ENCODE data around the gene POLR2B.
"Not testable (repeated sequence)": the region's sequence is repeated elsewhere in the genome, so short reads cannot be mapped to it uniquely, and the experiment has no call there.

POLR2B gene

GRCh38 chr4:57053508-57053907 lies 74.8 kb downstream of the POLR2B start:
- no peak for DNase-seq (ENCODE audit: low read depth)

GRCh38 chr4:57055886-57056285 lies 77.2 kb downstream of the POLR2B start:
- DNase-seq (ENCODE audit: low read depth): no peak

DNA sequence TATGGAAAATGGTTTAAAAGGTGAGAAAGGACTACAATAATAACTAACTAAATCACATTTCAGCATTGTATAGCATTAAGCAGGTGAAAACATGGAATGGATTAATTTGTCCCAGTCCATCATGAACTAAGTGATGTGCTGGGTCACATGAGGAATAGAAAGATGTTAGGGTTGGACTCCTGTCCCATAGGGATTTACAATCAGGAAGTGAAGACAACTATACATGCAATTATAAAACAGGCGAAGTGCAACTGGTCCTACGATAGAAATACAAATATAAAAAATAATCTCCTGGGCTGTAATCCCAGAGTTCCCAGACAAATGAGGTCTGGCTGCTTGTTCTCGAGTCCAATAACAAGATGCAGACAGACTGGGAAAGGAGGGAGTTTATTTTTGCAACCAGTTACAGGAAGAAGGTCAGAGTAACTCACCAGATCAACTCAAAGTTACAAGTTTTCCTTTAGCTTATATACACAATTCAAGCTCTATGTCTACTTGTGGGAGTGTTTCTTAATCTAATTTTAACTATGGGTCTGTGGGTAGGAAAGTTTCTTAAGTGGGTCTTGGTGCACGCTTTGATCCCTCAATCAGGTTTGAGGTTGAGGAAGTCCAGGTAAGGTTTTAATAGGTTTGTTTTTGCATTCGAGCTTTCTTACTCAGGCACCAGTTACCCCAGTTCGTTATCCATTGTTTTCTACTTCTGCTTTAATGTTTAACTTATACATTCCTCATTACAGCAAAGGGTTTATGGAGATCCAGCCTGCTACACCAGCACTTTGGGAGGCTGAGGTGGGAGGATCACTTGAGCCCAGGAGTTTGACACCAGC lies 81.4 kb downstream of the POLR2B start:
- DNase-seq (ENCODE audit: low read depth): no peak

DNA sequence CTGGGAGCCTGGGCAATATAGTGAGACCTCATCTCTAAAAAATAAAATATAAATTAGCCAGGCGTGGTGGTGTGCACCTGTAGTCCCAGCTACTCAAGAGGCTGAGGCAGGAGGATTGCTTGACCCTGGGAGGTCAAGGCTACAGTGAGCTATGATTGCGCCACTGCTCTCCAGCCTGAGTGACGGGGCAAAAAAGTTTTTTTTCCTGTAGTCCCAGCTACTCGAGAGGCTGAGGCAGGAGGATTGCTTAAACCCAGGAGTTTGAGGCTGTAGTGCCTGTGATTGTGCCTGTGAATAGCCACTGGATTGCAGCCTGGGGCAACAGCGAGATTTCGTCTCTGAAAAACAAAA lies 82.0 kb downstream of the POLR2B start:
- not testable (repeated sequence) for DNase-seq (ENCODE audit: low read depth)

- DNase-seq (ENCODE audit: low read depth): no peak
Measured at GRCh38 chr4:57061395-57061794, 82.7 kb downstream of the POLR2B start.

DNA sequence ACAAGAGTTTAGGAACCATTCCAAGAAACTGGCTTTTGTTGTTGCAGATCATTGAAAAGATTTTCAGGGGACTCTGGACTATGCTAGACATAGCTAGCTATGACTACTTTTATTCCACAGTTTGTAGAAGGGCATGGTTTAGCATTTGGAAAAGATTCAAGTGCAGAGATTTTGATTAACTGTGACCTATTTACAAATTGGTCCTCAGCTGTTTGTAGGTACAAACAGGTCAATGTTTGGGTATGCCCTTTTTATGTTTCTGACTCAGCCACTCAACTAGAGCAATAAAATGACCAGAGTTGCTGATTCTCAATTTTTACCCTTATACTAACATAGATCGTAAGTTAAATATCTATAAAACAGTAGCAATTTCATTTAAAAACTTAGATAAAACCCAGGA lies 84.8 kb downstream of the POLR2B start:
- no peak for DNase-seq (ENCODE audit: low read depth)

DNA sequence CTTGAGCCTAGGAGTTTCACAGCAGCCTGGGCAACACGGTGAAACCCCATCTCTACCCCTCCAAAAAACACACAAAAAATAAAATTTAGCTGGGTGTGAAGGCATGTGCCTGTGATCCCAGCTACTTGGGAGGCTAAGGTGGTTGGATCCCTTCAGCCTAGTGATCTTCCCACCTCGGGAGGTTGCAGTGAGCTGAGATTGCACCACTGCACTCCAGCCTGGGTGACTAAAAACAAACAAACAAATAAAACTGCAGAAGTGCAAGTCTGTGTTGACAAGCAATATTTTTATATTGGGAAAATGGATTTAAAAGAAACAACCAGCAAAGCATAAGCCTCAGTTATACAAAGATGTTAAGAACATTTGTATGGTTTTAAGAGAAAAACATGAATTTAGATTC lies 85.4 kb downstream of the POLR2B start:
- no peak for DNase-seq (ENCODE audit: low read depth)

DNA sequence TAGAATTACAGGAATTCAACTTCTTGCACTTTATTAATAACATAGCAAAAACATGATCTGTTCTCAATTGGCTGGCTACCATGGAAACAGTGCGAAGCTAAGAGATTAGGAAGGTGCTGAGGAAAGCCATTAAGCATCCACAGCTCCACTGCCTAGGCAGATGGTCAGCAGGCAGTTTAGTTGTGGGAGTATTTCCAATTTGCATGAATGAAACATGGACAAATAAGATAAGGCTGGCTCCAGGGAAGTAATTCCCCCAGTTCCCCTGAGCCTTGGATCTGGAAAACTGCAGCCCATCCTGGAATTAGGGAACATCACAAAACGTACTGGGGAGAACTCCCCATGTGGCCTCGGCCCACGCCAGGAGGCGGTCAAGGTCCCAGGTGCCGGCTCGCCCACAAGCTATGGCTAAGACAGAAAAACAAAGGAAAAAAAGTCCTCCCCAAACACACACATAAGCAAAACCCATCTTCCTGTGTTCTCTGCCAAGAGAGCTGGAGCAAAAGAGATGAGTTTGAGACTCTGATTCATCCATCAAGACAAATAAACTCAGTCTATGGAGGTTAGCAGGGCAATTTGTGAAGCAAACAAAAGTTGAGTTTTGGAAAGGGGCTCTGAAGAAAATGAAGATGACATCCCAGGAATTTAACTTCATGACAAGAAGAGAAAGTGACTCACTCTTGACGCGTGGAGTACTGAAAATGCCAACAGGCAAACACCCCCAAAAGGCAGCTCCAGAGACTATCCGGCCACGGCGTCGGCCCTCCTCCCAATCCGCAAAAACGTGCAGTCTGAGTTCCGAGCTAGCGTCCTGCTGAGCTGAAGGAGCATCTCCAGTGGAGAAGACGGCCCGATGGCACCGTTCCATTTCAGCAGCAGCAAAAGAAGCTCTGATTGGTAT lies 86.4 kb downstream of the POLR2B start:
- DNase-seq (ENCODE audit: low read depth): no peak

DNA sequence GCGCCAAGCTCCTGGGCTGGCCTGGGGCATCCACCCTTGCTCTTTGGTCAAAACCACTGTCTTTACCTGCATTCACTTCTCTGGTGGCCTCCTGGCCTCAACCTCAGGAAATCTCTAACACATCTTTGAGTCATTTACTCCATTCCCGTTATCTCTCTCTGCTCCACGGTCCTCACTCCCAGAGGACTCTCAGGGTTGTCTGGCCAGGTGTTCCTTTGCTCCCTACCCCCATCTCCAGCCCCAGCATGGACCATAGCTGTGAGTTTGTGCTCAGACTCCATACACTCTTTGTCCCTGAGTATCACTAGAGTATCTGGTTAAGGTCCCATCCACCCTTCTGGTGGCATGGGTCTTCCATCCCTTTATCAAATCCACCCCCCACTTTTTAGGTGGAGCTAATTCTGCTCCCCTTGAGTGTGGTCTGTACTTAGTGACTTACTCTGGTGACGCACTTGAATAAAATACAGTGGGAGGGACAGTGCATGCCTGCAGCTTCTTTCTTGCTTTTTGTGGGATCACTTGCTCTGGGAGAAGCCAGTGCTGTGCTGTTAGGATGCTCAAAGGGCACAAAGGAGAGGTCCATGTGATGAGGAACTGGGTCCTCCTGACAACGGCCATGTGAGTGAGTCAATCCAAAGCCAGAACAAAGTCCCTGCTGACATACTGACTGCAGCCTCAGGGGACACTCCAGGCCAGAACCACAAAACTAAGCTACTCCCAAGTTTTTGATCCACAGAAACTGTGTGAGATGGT lies 87.2 kb downstream of the POLR2B start:
- no peak for DNase-seq (ENCODE audit: low read depth)

DNA sequence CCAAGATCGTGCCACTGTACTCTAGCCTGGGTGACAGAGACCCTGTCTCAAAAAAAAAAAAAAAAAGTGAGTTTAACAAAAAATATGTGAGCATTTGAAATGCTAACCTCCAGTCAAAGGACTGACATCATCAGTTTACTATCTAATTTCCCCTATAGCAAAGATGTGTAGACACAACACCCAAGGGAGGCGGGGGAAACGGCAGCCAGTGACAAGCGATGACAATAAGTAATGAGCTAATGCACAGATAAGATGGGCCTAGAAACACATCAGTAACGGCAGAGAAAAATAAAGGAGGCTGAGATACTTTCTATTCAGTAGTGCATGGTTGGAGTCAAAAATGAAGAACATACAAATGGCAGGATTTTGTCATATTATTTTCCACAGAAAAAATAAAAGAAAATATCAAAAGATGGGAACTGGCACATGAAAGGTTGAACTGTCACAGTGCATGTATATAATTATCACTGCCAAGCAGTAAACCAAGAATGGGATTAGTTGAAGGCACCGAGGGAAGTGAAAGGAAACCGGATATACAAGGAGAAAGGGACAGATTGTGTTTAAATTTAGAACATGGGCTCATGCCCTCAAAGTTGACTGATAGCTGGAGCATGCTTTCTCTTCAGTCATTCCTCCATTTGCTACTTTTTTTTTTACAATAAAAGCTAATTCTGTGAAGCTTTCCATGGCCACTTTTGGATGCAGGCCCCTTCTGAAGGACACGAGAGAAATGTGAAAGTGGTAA lies 89.7 kb downstream of the POLR2B start:
- no peak for DNase-seq (ENCODE audit: low read depth)

DNA sequence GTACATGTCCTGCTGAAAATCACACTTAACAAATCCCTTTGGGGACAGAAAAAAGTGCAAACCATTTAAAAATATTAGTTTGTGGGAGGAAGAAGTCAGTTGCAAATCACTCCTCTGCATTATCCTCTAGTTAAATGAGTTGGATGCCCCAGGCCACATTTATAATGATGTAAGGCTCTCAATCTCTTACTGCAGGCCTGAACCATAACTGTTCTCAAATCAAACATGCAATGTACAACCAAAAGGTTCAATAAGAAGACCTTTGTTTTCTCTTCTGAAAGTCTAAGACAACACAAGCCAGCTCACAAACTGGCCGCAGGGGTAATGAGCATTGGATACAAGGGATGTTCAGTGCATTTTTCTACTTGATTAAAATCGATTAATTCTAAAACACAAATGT lies 91.8 kb downstream of the POLR2B start:
- no peak for DNase-seq (ENCODE audit: low read depth)

GRCh38 chr4:57071326-57071725 lies 92.6 kb downstream of the POLR2B start:
- DNase-seq (ENCODE audit: low read depth): no peak

DNA sequence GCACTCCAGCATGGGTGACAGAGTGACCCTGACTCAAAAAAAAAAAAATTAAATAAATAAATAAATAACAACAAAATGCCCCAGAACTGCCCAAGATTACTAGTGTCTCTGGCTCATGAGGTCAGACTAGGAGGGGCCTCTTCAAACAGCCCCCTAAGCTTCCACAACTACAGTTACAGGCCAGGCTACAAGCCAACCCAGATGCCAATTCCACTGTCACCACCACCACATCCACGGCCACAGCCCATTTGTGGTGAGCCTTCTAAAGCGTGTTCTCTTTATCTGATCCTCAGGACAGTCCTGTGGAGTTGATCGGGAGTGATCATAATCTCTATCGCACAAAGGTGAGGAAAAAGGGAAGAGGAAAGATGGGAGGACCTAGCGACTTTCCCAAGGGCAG lies 94.9 kb downstream of the POLR2B start:
- DNase-seq (ENCODE audit: low read depth): no peak

GRCh38 chr4:57074744-57075143 lies 96.0 kb downstream of the POLR2B start:
- DNase-seq (ENCODE audit: low read depth): no peak

- DNase-seq (ENCODE audit: low read depth): no peak
Measured at GRCh38 chr4:57075367-57075766, 96.7 kb downstream of the POLR2B start.

- no peak for DNase-seq (ENCODE audit: low read depth)
Measured at GRCh38 chr4:57076646-57077045, 98.0 kb downstream of the POLR2B start.

DNA sequence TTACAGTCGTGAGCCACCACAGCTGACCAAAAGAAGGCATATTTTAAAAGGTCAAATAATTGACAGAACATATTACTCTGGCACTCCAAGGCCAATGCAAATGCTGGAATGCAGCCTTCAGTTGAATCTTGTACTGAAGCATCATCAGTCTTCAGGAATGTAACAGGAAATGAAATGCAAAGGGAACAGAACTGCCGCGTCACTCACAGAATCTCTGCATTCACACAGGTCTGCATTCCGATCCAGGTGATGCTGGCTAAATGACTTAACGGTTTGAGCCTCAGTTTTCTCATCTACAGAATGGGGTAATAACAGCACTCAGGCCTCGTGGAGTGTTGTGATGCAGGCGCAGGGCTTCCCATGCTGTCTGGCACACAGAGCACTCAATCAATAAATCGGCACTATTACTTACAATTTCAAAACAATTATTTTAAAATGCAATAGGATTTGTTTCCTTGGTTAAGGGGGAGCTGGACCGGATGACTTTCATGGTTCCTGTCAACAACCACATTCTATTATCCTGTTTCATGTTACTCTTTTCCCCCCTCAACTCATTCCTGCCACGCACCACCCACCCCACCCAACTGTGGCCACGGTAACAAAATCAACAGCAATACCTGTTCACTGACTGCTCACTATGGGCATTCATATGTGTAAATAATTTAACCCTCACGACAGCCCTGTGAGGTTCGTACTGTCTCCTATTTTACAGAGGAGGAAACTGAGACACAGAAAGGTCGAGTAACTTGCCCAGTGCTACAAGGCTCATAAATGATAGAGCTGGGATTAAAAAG lies 99.1 kb downstream of the POLR2B start:
- no peak for DNase-seq (ENCODE audit: low read depth)

GRCh38 chr4:57078685-57079521 lies 100.2 kb downstream of the POLR2B start:
- DNase-seq (ENCODE audit: low read depth): no peak

All from activated T-cell treated with anti-CD3 and anti-CD28 coated beads for 24 hours (primary cell).